Ureter (tissue), 1 donor: ENCODE results near the gene GOLGA8J. TPM values are rescaled to one million over a fixed set of nuclear protein-coding genes. Genes with fewer than 3 reads are reported as not detected.
"Not testable (repeated sequence)": the region's sequence is repeated elsewhere in the genome, so short reads cannot be mapped to it uniquely, and the experiment has no call there.

ENCODE experiments used
- DNase-seq: peaks from one replicate; pipeline ENCODE4 v3.0.0-alpha.2; 2020; ENCODE audit warnings: low spot score
- total RNA-seq: library from RNA; stranded (reverse); gene quantifications from one replicate; pipeline ENCODE4 v1.2.4, GENCODE V29; 2023
- donor health status: DM: yes; HTN: yes; CAD: no.

The GOLGA8J gene, protein sequence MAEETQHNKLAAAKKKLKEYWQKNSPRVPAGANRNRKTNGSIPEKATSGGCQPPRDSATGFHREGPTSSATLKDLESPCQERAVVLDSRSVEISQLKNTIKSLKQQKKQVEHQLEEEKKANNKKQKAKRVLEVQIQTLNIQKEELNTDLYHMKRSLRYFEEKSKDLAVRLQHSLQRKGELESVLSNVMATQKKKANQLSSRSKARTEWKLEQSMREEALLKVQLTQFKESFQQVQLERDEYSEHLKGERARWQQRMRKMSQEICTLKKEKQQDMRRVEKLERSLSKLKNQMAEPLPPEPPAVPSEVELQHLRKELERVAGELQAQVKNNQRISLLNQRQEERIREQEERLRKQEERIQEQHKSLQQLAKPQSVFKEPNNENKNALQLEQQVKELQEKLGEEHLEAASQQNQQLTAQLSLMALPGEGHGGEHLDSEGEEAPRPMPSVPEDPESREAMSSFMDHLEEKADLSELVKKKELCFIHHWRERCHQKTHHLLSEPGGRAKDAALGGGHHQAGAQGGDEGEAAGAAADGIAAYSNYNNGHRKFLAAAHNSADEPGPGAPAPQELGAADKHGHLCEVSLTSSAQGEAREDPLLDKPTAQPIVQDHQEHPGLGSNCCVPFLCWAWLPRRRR
- not detected for total RNA-seq

- DNase-seq, result not testable (repeated sequence)
Observed at GRCh38 chr15:30082655-30083054, at the start of gene GOLGA8J. TSS of gene GOLGA8J (plus strand) at chr15:30082955. CDS start at chr15:30083053, 98 bp downstream.

GRCh38 chr15:30033211-30033610 lies 49.5 kb upstream of the GOLGA8J start:
- DNase-seq, result no peak

DNA sequence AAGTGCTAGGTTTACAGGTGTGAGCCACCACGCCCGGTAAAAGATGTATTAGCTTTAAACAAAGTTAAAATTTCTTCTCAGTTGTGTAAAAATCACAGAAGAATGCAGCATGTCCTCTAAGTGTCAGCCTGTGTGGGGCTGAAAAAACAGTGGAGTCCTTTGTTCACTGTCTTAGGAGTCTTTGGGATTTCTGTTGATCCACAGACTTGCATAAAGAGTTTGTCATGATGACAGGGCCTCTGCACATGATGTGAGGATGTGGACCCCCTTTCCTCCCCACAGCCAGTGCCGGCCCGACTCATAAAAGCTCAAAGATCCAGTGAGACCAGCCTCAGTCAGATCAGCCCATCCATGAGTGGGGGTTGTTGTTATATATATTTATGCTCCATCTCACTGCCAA lies 49.0 kb upstream of the GOLGA8J start:
- DNase-seq, result no peak

DNA sequence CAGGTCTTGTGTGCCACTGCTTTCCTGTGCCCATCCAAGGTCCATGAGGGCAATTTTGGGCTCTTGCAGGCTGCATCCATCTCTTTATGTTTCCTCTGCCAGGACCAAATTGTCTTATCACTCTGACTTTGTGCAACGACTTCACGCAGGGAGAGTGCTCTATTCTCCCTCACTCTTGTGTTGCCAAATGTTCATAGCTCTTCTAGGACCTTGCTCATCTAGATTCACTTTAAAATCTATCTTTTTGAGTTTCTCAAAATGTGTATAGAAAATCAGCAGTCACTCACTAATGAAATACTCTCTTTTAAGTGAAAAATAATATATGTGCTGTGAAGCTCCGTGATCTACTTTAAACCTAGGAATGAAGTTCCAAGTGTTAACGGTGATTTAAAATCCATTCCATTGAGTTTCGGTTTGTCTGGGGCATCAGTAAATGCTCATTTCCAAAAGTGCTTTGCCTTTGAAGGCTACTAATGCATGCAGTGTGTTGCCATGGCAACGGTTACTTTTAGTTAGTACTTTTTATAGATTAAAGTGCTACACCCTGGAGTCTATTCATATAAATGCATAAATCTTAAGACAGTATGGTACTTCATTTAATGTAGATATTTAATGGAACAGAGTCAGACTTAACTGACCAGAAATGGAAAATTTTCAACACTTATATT lies 46.6 kb upstream of the GOLGA8J start:
- no peak for DNase-seq

DNA sequence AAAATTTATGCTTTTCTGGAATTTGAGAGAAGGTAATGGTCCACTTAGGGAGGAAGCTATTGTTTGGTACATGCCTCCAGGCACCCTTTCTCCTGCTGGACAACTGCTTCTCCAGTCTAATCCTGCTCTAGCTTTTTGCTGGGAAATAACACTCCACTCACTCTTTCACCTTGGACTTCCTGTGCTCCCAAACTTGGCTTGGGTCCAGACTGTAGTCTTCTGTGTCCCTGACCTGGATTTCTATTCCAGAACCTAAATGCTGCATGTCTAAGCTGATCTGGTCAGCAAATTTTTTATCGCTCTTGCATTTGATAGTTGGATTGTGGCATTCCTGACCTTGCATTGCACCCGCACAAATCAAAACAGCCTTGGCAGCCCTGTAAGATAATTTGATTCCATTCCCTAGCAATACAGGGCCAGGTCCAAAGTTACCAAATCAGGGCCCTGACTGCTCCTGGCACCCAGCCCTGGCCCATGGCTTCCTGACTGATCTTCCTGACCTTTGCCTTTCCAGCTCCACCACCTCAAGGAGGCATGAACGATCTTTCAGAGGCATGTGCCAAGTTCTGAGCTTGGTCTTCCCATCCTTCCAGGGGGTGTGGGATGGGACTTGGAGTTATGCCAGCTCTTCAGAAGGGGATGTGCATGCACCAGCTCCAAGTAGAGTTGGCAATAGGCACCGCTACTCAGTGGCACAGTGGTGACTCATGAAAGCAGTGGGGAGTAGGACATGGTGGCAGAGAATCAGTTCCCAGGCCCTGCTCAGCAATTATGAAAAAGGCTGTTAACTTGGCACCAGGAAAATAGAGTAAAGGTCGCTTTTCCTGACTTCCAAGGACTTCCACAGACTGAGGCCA lies 43.9 kb upstream of the GOLGA8J start:
- DNase-seq, result no peak

DNA sequence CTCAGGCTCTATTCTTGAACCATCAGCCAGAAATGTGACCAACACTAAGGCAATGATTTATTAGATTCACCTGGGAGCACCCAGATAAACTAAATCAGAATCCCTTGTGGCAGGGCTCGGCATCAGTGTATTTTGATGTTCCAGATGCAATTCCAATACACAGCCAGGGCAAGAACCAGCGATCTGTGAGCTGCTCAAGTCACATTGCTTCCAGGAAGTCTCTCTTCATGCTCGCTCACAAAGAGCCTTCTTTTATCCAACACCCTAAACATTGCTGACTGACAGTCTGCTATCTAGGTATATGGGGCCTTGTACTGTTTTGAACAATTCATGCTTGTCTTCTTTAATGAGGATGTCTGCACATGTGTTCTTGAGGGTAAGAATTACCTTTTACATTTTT lies 40.9 kb upstream of the GOLGA8J start:
- DNase-seq, result no peak

- DNase-seq, result no peak
Observed at GRCh38 chr15:30042556-30042955, 40.2 kb upstream of the GOLGA8J start.

GRCh38 chr15:30043211-30043655 lies 39.5 kb upstream of the GOLGA8J start:
- no peak for DNase-seq

GRCh38 chr15:30044377-30044776 lies 38.4 kb upstream of the GOLGA8J start:
- DNase-seq, result no peak

- not testable (repeated sequence) for DNase-seq
Observed at GRCh38 chr15:30044826-30045225, 37.9 kb upstream of the GOLGA8J start.

DNA sequence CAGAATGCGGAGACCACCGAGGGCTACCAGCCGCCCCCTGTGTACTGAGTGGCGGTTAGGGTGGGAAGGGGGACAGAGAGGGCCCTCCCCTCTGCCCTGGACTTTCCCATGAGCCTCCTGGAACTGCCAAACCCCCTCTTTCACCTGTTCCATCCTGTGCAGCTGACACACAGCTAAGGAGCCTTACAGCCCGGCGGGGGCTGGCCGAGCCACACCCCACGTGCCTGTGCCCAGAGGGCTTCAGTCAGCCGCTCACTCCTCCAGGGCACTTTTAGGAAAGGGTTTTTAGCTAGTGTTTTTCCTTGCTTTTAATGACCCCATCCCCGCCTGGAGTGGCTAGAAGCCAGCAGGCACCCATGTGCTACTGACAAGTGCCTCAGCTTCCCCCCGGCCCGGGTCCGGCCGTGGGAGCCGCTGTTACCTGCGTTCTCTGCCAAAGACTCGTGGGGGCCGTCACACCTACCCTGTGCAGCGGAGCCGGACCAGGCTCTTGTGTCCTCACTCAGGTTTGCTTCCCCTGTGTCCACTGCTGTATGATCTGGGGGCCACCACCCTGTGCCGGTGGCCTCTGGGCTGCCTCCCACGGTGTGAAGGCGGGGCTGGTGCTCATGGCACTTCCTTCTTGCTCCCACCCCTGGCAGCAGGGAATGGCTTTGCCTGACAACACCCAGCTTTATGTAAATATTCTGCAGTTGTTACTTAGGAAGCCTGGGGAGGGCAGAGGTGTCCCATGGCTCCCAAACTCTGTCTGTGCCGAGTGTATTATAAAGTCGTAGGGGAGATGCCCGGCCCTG lies 37.3 kb upstream of the GOLGA8J start:
- DNase-seq, result not testable (repeated sequence)

- DNase-seq, result no peak
Observed at GRCh38 chr15:30046430-30046829, 36.3 kb upstream of the GOLGA8J start.

GRCh38 chr15:30055604-30056003 lies 27.2 kb upstream of the GOLGA8J start:
- DNase-seq, result no peak

- no peak for DNase-seq
Observed at GRCh38 chr15:30056166-30056565, 26.6 kb upstream of the GOLGA8J start.

DNA sequence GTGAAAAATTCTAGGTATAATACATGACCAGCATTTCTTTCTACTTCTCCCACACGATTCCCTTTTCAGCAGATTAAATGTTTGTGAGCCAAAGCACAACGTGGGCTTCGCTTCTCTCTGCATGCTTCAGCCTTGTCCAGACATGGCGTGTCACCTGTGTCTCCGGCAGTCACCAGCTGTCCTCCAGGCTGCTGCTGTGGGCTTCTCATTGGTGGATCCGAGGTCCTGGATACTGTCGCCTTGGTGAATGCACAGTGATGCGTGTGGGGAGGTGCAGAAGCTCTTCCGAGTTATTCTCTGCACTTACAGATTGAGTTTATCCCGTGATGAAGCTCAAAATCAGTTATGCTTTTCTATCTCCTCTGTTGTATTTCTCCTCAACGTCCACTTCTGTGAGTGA lies 23.0 kb upstream of the GOLGA8J start:
- DNase-seq, result no peak

- DNase-seq, result no peak
Observed at GRCh38 chr15:30062881-30063280, 19.9 kb upstream of the GOLGA8J start.

DNA sequence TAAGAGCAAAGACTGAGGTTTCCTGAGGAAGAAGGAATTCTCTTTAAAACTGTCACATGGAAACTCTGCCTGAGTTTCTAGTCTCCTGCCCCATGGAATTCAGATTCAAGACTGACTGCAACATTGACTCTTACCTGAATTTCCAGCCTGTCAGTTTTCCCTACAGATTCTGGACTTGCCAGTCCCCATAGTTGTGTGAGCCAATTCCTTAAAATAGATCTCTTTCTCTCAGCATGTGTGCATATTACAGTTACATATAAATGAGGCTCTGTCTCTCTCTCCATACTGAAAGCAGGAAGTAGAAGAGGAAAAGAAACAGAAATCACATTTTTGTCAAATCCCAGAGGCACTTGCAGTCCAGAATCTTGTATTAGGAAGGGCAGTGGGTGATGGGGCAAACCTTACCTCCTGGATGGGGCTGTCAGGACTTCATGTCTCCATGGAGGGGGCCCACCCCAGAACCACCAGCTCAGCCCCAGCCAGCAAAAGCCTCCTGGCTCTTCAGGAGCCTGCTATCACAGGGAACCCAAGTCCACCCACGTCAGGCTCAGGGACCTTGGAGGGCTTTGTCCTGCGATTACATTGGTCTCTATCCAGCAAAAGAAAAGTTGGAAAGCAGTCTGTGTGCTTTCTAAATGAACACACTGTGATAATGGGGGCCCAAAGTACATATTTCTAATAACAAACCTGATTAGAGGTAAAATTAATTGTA lies 18.8 kb upstream of the GOLGA8J start:
- DNase-seq, result no peak

DNA sequence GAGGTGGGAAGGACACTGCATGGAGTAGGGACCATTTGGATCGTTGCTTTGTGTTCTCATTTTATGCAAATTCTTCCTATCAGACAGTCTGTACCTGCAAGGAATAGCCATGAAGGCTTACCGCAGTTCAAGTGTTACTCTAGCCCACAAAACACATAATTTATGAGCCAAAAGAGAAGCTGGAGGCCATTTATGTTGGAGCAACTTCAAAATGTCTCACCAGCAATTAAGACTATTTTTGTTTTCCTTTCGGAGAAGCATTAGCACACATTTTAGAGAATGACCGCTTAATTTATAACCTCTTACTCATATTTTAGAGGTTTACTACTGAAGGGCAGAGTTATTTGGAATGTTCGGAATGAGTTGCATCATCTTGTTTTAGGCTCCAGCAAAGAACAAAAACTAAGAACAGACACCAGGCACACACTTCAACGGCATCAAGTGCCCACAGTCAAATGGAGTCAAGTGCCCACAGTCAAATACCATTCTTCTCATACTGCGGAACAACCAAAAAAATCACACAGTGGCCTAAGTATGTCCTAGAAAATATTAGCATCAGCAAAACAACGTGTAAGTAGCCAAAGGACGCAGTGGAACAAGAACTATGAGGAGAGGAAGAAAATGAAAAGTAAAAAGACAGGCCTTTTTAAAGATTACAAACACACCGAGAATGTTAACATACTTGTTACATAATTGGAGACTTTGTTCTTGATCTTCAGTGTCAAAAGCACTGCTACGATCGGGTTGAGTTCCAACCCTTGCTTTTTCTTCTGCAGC lies 17.5 kb upstream of the GOLGA8J start:
- no peak for DNase-seq

DNA sequence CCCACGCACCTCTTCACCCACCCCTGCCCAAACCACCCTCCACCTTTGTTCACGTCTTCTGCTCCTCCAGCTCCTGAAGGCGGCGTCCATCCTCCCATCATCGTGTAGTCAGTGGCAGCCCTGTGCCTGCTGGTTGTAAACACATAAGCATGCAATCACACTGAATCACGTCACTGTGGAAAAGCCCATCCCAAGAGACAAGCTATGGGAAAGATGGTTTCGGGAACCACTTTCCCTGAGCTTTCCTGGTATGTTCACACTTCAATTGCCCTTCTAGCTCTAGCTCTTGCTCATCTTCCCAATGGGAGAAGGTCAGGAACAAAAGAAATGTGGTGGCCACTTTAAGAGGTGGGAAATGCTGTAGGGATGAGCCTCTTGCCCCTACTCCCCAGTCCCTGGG lies 14.4 kb upstream of the GOLGA8J start:
- no peak for DNase-seq
